VCaP (cell line): ENCODE measurements around the gene PFDN5.

Experiments
- H3K27ac ChIP-seq: fragments of 450-650 bp; 2 replicates; pipeline ENCODE4 v1.5.1; 2017
- CTCF ChIP-seq: fragments of 450-650 bp; conservative IDR thresholded peaks from 2 replicates; pipeline ENCODE4 v1.5.1; 2017; ENCODE audit warnings: mild to moderate bottlenecking, moderate library complexity

The PFDN5 gene

GRCh38 chr12:53338916-53339315 is 43.6 kb downstream of the PFDN5 start:
- no peak overlapping the region for H3K27ac ChIP-seq

GRCh38 chr12:53340398-53340797 is 45.1 kb downstream of the PFDN5 start:
- no peak overlapping the region for H3K27ac ChIP-seq
- no peak for TF ChIP-seq CTCF

More at GRCh38 chr12:53338916-53339315, 43.6 kb downstream of the PFDN5 start:
- TF ChIP-seq CTCF, result no peak

GRCh38 chr12:53343449-53343848 is 48.1 kb downstream of the PFDN5 start:
- TF ChIP-seq CTCF, result no peak
- H3K27ac ChIP-seq, result no peak overlapping the region

- H3K27ac ChIP-seq, result no peak overlapping the region
- no peak for TF ChIP-seq CTCF
Measured at GRCh38 chr12:53343969-53344368, 48.6 kb downstream of the PFDN5 start.

- H3K27ac ChIP-seq, result peak overlapping the region; percentile 80
- TF ChIP-seq CTCF, result no peak
Measured at GRCh38 chr12:53344487-53344823, 49.1 kb downstream of the PFDN5 start.

GRCh38 chr12:53344824-53345485 is 49.6 kb downstream of the PFDN5 start:
- peak; percentile 84 for TF ChIP-seq CTCF
- H3K27ac ChIP-seq, result peak overlapping the region; percentile 80

GRCh38 chr12:53345486-53346188 is 50.3 kb downstream of the PFDN5 start:
- TF ChIP-seq CTCF, result peak; percentile 13; the same call in 1 of the 2 replicates
- peak overlapping the region; percentile 80 for H3K27ac ChIP-seq
